Posterior vena cava (tissue), 2 donors: Measurements from ENCODE around the gene CRTC3. TPM values are rescaled to one million over a fixed set of nuclear protein-coding genes. Genes with fewer than 3 reads are reported as not detected.

Source experiments
- DNase-seq: peaks from one replicate; pipeline ENCODE4 v3.0.0-alpha.2; 2020; ENCODE audit warnings: low spot score
- intact Hi-C, 2 donors: fragments of 100-400 bp; cut with DNase I; formaldehyde crosslinking; loops; one replicate each; pipeline versions ENCODE4 v1.14.1 to v1.14.2; 2022 to 2023
- total RNA-seq, 2 donors: library from RNA; stranded (reverse); fragmentation: NEBNext Ultra II Directional; extraction: Animal tissue kit (Norgen Biotek cat#: 25700); gene quantifications; one replicate each; pipeline ENCODE4 v1.2.1, GENCODE V29; 2021
- donor health status: DM: yes; HTN: yes; CAD: no.
- donor health status: DM: yes; HTN: yes; CAD: no.

The CRTC3 gene
- total RNA-seq, 2 donors from 2014 or later = 48.0 to 55.5 TPM

DNA sequence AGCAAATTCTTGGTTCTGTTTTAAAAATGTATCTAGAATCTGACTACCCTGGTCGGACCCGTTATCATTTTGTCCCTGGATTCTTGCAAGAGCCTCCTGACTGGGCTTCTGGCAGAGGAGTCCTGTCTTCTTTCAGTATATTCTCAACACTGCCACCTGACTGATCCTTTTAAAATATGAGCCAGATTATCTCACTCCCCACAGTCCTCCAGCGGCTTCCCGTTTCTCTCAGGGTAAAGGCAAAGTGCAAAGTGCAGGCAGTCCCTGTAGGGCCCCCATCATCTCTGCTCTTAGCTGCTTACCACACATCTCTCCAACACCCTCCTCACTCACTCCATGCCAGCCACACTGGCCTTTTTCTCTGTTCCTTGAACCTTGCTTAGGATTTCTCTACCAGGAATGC lies 28.4 kb downstream of the CRTC3 start:
- intact Hi-C loops = no loop called here
- no peak for DNase-seq

- intact Hi-C loops = no loop called here
These were observed 29.4 kb downstream of the CRTC3 start for GRCh38 chr15:90559119-90559518.

GRCh38 chr15:90560229-90560776 lies 30.6 kb downstream of the CRTC3 start:
- intact Hi-C loops = no loop called here
- no peak for DNase-seq

More at GRCh38 chr15:90559119-90559518, 29.4 kb downstream of the CRTC3 start:
- DNase-seq = no peak

DNA sequence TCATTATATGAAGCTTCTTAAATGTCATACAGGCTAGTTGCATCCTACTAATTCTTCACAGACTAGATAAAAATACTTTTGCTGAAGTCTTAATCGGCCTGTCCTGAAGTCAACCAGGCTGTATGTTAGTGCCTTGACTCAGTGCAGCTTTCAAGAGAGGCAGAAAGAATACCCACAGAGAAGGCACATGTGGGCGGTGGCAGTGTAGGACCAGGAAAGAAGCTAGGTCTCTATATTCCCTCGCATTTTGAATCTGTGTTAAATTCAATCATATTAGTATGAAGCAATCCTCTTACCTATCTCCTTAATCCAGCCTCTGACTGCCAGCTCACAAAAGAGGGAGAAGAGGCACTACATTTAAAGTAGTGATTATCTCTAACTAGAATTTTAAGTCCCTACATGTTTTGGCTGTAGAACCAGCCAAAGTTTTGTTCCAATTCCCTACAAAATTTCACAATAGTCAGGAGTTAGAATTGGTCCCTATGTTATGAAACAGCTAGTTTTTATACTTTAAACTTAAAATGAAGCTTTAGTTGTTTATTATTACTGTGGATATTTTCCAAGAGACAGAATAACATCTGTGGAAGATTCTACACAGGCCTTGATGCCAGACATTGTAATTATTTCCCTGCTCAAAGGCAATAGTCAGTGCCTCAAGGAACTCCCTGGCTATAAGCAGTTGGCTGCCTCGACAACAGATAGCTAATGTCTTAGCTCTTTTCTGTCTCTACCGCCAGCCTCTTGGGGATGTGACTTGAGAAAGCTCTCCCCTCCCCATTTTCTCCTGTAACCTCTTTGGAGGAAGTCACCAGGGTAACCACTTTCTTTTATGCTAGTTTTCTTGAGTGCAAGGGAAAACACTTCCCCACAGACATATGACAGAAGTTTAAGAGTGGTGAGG lies 31.9 kb downstream of the CRTC3 start:
- intact Hi-C loops = loop anchor here in 1 of 2 donors (1.0 kb wide), 1 partner anchor 21 kb away; no protein-coding TSS in a partner anchor
- DNase-seq = no peak

DNA sequence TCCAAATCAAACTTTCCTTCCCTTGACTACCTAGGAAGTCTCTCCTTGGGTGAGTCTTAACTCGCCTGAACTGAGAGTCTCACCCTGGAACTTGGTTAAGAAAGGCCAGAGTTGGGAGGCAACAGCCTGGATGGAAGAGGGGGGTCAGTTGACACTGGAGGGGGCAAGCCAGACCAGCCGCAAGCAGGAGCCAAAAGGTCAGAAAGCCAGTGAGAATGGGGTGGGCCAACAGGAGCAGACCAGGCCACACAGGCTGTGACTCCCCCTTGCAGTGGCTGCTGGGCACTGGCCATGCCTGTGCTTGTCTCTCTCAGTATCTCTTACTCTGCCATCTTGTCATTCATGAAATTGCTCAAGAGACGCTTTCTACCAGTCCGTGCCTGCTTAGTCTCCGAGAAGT lies 32.9 kb downstream of the CRTC3 start:
- intact Hi-C loops = loop anchor here in 1 of 2 donors (1.0 kb wide), 1 partner anchor 20 kb away; no protein-coding TSS in a partner anchor
- no peak for DNase-seq

GRCh38 chr15:90563463-90563862 lies 33.7 kb downstream of the CRTC3 start:
- DNase-seq = no peak
- intact Hi-C loops = no loop called here

- intact Hi-C loops = no loop called here
These were observed 34.3 kb downstream of the CRTC3 start for GRCh38 chr15:90564051-90564450.

GRCh38 chr15:90564590-90564989 lies 34.9 kb downstream of the CRTC3 start:
- DNase-seq = no peak
- intact Hi-C loops = no loop called here

More at GRCh38 chr15:90564051-90564450, 34.3 kb downstream of the CRTC3 start:
- no peak for DNase-seq

GRCh38 chr15:90565866-90566265 lies 36.1 kb downstream of the CRTC3 start:
- intact Hi-C loops = no loop called here
- DNase-seq = no peak

GRCh38 chr15:90570643-90571042 lies 40.9 kb downstream of the CRTC3 start:
- intact Hi-C loops = no loop called here
- DNase-seq = no peak

GRCh38 chr15:90571063-90571541 lies 41.4 kb downstream of the CRTC3 start:
- peak; percentile 86 for DNase-seq
- intact Hi-C loops = no loop called here

DNA sequence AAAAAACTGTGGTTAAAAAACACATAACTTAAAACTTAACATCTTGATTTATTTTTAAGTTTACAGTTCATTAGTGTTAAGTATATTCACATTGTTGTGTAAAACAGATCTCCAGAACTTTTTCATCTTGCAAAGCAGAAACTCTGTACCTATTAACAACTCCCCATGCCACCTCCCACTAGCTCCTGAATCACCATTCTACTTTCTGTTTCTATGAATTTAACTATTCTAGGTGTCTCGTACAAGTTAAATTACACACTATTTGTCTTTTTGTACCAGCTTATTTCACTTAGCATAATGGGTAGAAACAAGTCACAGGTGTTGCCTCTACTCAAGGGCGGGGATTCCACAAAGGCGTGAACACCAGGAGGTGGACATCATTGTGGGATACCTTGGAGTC lies 43.2 kb downstream of the CRTC3 start:
- DNase-seq = no peak
- intact Hi-C loops = no loop called here

DNA sequence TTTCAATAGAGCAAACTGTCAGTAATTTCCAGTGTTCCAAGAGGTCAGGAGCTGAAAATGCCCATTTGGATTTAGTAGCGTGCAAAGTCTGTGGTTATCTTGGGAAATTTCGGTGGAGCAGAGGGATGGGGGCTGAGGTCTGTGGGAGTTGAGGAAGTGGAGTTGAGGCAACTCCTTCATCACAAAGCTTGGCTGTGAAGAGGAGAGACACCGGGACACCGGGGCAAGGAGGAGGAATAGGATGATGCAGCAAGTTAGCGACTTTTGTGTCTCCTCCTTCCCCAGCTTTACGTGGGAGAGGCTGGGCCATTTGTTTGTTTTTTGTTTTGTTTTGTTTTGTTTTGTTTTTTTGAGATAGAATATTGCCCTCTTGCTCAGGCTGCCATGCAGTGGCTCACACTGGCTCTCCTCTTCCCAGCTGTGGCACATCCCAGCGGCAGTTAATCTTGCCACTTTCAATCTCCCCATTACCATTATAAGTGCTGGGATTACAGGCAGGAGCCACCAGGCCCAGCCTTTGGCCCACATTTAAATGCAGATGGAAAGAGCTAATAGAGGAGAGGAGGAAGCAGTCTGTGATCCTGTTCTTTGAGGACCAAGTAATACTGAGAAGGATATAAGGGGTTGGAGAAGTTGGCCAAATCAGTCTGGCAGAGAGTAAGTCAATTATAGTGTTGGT lies 47.1 kb downstream of the CRTC3 start:
- intact Hi-C loops = no loop called here

DNA sequence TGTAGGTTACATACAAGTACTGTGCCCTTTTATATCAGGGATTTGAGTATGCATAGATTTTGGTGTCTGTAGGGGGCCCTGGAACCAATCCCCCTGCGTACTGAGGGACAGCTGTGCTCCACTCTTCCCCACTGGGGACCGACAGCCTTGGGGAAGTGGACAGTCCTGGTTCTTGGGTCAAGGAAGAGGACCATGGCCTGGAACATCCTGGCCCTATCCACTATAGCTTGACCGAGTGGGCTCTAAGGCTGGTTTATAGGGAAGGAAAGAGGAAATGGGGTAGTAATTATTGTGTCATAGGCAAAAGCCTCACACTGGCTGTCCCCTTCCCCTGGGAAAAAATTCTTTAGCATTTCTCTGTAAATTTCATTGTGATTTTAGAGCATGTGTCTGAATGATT lies 49.5 kb downstream of the CRTC3 start:
- no peak for DNase-seq
- intact Hi-C loops = no loop called here

More for the DNA sequence above, 47.1 kb downstream of the CRTC3 start:
- no peak for DNase-seq

GRCh38 chr15:90580099-90580498 lies 50.4 kb downstream of the CRTC3 start:
- no peak for DNase-seq
- intact Hi-C loops = no loop called here

- intact Hi-C loops = no loop called here
These were observed 50.8 kb downstream of the CRTC3 start for GRCh38 chr15:90580541-90580940.

DNA sequence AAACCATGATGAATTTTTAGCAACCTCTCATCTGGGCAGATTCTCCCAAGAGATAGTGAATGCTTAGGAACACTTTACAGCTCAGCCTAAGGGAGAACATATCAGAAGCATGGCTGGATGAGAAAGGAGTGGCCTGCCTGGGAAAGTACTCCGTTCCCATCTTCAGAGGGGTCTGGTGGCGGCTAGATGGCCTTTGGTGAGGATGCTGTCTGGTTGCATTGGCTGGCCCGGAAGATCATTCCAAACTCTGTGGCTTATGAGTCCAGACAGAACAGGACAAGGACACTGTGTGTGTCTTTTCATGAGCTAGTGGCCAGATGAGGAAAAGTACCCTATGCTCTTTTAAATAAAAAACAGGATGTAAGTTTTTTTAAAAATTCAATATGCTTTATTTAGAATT lies 51.2 kb downstream of the CRTC3 start:
- DNase-seq = no peak
- intact Hi-C loops = no loop called here

More at GRCh38 chr15:90580541-90580940, 50.8 kb downstream of the CRTC3 start:
- DNase-seq = no peak

GRCh38 chr15:90581771-90582352 lies 52.1 kb downstream of the CRTC3 start:
- DNase-seq = no peak
- intact Hi-C loops = loop anchor here in 1 of 2 donors (1.0 kb wide), 1 partner anchor 20 kb away; no protein-coding TSS in a partner anchor

GRCh38 chr15:90582553-90582952 lies 52.8 kb downstream of the CRTC3 start:
- DNase-seq = no peak
- intact Hi-C loops = loop anchor here in 1 of 2 donors (1.0 kb wide), 1 partner anchor 20 kb away; no protein-coding TSS in a partner anchor
